HG03196 (cell line): ENCODE results near the gene TMED7.
A peak's percentile ranks its signal among the peaks of the same experiment; 100 is the strongest.
"Not testable (repeated sequence)": the region's sequence is repeated elsewhere in the genome, so short reads cannot be mapped to it uniquely, and the experiment has no call there.

Experiments
- ATAC-seq: cut with Tn5 transposase; IDR thresholded peaks from one replicate; pipeline ENCODE4 v1.9.1; 2021; ENCODE audit not compliant: unreplicated experiment

The TMED7 gene

GRCh38 chr5:115625579-115626444 is at the start of gene TMED7:
Gene TMED7 (minus strand): TSS chr5:115626036. CDS start chr5:115625792, 244 bp downstream.
- peak; percentile 94 for ATAC-seq

DNA sequence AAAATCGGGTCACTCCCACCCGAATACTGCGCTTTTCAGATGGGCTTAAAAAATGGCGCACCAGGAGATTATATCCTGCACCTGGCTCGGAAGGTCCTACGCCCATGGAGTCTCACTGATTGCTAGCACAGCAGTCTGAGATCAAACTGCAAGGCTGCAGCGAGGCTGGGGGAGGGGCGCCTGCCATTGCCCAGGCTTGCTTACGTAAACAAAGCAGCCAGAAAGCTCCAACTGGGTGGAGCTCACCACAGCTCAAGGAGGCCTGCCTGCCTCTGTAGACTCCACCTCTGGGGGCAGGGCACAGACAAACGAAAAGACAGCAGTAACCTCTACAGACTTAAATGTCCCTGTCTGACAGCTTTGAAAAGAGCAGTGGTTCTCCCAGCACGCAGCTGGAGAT is 48.9 kb upstream of the TMED7 start:
- ATAC-seq = not testable (repeated sequence)

DNA sequence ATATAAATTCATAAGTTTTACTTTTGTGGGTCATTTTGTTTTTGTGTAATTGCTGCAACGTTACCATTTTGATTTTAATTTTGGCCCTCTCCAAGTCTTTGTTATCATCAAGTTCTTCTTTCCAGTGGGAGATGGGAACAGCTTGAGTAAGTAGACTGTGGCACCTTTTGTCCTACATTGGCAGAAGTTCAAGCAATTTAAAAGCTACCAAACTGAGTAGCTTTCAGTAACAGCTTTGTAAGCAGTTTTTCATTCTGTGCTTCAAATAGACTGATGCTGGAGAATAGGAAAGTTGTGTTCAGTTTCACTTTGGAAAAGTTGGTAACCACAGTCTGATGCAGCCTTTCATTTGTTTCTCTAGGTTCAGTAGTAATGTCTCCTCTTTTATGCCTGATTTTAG is 47.8 kb upstream of the TMED7 start:
- ATAC-seq = no peak

DNA sequence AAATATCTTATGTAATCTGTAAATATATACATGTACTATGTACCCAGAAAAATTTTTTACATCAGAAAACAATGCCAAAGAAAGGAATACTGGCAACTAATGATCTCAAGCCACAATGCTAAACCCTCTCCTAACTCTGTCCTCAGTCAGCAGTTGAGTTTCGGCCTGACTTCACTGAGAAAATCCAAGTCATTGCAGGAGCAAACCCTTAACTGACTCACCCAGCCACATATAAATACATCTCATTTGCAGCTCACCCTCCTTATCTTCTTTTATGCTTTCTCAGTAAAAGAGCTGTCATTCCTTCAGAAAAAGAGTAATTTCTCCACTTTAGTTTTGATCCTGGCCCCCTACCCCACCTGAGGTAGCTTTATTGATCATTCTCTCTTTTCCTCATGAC is 46.1 kb upstream of the TMED7 start:
- no peak for ATAC-seq

DNA sequence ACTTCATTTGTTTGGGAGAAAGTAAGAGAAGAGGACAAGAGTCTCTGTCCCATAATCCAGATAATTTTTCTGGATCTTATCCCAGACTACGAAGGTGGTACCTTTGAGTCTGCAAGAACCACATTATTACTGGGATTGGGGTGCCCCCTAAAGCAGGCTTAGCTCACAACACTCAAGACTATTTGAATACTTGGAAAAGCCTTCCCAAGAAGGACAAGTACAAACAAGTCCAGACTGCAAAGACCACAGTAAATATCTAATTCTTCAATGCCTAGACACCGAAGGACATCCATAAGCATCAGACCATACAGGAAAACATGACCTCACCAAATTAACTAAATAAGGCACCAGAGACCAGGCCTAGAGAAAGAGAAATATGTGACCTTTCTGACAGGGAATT is 40.2 kb upstream of the TMED7 start:
- ATAC-seq = no peak

- no peak for ATAC-seq
Observed at GRCh38 chr5:115661563-115661962, 35.7 kb upstream of the TMED7 start.

GRCh38 chr5:115661101-115661500 is 35.3 kb upstream of the TMED7 start:
- no peak for ATAC-seq

DNA sequence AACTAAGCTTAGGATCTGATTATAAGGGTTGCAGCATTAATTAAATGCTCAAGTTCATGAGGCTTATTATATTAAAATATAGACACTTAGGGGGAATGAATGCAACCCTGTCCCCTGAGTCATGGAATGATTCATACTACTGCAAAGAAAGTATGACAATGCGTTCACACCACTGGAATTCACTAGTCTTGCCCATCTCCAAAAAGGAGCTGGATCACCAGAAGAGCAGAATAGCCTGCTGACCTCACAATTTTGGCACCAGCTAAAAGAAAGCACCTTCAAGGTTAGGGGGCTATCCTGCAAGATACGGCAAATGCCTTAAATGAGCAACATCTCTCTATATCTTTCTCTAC is 32.0 kb upstream of the TMED7 start:
- ATAC-seq = no peak

GRCh38 chr5:115657125-115657880 is 31.5 kb upstream of the TMED7 start:
- ATAC-seq = no peak

GRCh38 chr5:115656404-115656803 is 30.6 kb upstream of the TMED7 start:
- ATAC-seq = no peak

- no peak for ATAC-seq
Observed at GRCh38 chr5:115655994-115656393, 30.2 kb upstream of the TMED7 start.

GRCh38 chr5:115649541-115649940 is 23.7 kb upstream of the TMED7 start:
- ATAC-seq = no peak

GRCh38 chr5:115648056-115648455 is 22.2 kb upstream of the TMED7 start:
- ATAC-seq = no peak

DNA sequence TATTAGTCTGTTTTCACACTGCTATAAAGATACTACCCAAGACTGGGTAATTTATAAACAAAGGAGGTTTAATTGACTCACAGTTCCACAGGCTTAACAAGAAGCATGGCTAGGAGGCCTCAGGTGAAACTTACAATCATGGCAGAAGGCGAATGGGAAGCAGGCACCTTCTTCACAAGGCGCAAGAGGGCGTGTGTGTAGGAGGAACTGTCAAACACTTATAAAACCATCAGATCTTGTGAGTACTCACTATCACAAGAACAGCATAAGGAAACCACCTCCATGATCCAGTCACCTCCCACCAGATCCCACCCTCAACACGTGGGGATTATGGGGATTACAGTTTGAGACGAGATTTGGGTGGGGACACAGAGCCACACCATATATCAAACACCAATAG is 19.6 kb upstream of the TMED7 start:
- ATAC-seq = not testable (repeated sequence)

DNA sequence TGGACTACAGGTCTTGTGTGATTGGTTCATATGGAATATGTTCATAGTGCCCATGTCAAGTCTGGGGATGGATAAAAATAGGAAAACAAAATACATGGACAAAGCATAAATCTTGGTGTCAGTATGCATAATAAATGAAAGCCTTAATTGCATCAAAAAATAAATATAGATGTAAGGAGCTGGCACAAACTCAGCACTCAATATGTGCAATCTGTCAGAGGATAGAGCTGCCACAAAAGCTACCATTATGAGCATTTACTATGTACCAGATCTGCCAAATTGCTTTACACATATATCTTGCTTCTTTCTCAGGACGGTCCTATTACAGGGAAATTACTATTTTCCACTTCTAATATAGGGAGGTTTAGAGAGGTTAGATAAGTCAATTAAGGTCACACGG is 18.2 kb upstream of the TMED7 start:
- no peak for ATAC-seq

- no peak for ATAC-seq
Observed at GRCh38 chr5:115641948-115642347, 16.1 kb upstream of the TMED7 start.

DNA sequence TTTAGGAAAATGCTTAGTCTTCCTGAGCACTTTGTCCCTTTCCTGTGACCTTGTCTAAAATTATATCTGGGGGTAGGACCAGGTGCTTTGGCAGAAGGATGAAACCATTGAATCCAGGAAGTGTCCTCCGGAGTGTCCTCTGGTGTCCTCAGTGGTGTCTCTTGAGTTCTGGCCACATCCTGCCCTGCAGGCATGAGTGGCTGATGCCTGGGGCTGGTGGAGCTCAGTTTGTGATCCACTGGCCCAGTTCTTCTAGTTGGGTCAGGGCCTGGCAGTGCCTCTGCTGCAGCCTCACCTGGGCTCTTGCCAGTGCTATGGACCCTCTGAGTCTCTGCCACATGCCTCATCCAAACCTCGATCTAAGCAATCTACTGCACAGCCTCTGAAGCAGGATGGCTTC is 14.4 kb upstream of the TMED7 start:
- ATAC-seq = no peak

DNA sequence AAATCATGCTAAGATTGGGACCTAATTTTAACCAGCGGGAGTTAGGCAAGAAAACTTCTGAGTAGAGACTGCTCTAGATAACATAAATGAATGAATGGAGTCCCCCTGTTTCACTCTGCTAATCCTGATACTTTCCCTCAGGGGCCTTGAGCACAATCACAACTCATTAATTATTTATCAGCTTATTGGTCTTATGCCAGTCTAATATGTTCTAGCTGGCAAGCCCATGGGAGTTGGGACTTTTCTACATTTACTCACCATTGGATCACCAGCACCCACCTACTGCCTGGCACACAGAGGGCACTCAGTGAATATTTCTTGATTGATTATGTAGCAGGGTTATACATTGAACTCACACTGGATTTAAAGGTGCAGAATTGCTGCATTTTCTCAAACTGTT is 13.5 kb upstream of the TMED7 start:
- ATAC-seq = no peak

GRCh38 chr5:115637507-115637906 is 11.7 kb upstream of the TMED7 start:
- no peak for ATAC-seq

DNA sequence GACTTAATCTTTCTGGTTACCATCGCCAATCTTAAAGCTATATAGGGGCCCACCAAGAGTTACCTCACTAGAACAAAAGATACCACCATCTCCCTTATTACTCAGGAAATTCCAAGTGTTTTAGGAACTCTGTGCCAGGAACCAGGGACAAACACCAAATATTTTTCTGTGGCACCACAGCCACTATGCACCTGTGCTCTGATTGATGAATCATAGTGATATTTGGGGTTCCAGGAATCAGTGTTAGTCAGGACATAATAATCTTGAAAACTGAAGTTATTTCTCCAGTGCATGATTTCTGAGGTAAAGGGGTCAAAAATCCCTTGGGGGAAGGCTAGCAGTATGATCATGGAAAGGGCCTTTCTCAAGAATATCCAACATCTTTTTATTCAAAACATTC is 10.2 kb upstream of the TMED7 start:
- no peak for ATAC-seq

DNA sequence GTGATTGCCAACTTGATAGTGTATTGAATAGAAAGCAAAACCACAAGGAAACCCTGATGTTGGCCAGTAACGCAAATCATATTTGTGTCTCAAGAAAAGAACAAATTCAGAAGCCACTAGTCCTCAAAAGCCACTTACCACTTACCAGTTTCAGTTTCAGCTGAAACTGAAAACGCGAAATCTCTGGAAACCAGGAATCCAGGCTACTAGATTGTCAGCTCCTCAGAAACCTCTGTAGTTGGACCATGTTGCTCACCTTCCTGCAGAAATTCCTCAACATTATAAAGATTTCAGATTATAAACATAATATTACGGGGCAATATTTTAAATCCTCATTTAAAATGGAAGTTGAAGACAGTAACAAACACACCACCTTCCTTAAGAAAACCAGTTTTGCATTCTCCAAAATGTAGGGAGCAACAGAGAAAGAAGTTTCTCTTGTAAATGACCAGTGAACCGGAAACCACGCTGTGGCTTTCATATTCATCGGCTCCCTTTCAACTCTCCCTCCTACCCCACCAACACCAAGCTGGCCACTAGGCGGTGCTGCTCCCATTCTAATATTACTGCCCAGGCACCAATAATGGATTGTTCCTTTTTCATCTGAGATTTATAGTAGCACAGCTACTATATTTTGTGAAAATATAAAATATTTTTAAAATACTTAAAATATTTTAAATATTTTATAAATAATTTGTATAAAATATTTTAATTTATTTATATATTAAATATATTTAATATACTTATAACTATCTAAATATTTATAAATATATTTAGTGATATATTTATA is 8.7 kb upstream of the TMED7 start:
- ATAC-seq = peak; percentile 57

DNA sequence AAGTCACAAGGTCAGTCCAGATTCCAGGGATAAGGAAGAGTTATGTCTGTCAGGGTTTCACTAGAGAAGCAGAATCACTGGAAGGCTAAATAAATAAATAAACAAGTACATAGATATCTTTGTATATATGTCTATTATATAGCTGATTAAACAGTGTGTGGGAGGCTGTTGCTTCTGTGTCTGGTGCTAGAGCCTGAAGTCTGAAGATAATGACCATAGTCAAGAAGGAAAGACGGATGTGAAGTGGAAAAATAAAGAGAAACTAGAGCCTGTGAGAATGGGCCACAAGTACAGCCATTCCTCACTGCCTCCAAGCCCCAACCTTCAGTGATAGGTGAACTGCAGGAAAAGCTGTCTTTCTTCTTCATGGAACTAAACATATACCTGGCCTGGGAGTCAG is 4.1 kb upstream of the TMED7 start:
- ATAC-seq = no peak
